ENCODE data around the gene PPP1R13B.

PPP1R13B gene

GRCh38 chr14:103834956-103835355, 12.4 kb downstream of the PPP1R13B start:
- H3K9me3 ChIP-seq (ENCODE audit: control insufficient read depth in 1 of 2, low read length in 2 of 2): no peaks in the 10 kb centered on the region
- peaks cover 0 to 6% of the 10 kb centered on the region in 2 donors for H3K4me1 ChIP-seq (ENCODE audit: control insufficient read depth in 1 of 2, insufficient read depth in 2 of 2, low read length in 2 of 2)
- no peak overlapping the region for H3K9ac ChIP-seq (ENCODE audit: low read depth in 1 of 2, low read length in 2 of 2)
- no peak overlapping the region for H3K4me3 ChIP-seq (ENCODE audit: low read depth in 1 of 2, low read length in 2 of 2)
- no peak overlapping the region for H3K27ac ChIP-seq (ENCODE audit: low read depth, low read length)
- no peaks in the 10 kb centered on the region for H3K36me3 ChIP-seq (ENCODE audit: control insufficient read depth in 1 of 2, insufficient read depth in 2 of 2, low read length in 2 of 2)
- no peaks in the 10 kb centered on the region for H3K27me3 ChIP-seq (ENCODE audit: control insufficient read depth in 1 of 2, insufficient read depth in 2 of 2, low read length in 2 of 2)

GRCh38 chr14:103833711-103834110, 13.7 kb downstream of the PPP1R13B start:
- Histone ChIP-seq H3K27me3 (ENCODE audit: control insufficient read depth in 1 of 2, insufficient read depth in 2 of 2, low read length in 2 of 2) (no peaks in the 10 kb centered on the region), H3K36me3 (ENCODE audit: control insufficient read depth in 1 of 2, insufficient read depth in 2 of 2, low read length in 2 of 2) (no peaks in the 10 kb centered on the region), H3K4me3 (ENCODE audit: low read depth in 1 of 2, low read length in 2 of 2) (no peak overlapping the region), H3K9ac (ENCODE audit: low read depth in 1 of 2, low read length in 2 of 2) (no peak overlapping the region), H3K9me3 (ENCODE audit: control insufficient read depth in 1 of 2, low read length in 2 of 2) (no peaks in the 10 kb centered on the region), H3K27ac (ENCODE audit: low read depth, low read length) (no peak overlapping the region), H3K4me1 (ENCODE audit: control insufficient read depth in 1 of 2, insufficient read depth in 2 of 2, low read length in 2 of 2) (peaks cover 0 to 6% of the 10 kb centered on the region in 2 donors)

- H3K4me1 ChIP-seq (ENCODE audit: control insufficient read depth in 1 of 2, insufficient read depth in 2 of 2, low read length in 2 of 2): peaks cover 2 to 5% of the 10 kb centered on the region in 2 donors
- H3K27ac ChIP-seq (ENCODE audit: low read depth, low read length): no peak overlapping the region
- no peaks in the 10 kb centered on the region for H3K27me3 ChIP-seq (ENCODE audit: control insufficient read depth in 1 of 2, insufficient read depth in 2 of 2, low read length in 2 of 2)
- H3K4me3 ChIP-seq (ENCODE audit: low read depth in 1 of 2, low read length in 2 of 2): no peak overlapping the region
- no peaks in the 10 kb centered on the region for H3K36me3 ChIP-seq (ENCODE audit: control insufficient read depth in 1 of 2, insufficient read depth in 2 of 2, low read length in 2 of 2)
- H3K9me3 ChIP-seq (ENCODE audit: control insufficient read depth in 1 of 2, low read length in 2 of 2): no peaks in the 10 kb centered on the region
- no peak overlapping the region for H3K9ac ChIP-seq (ENCODE audit: low read depth in 1 of 2, low read length in 2 of 2)
These were observed 15.3 kb downstream of the PPP1R13B start for GRCh38 chr14:103832046-103832445.

- Histone ChIP-seq H3K9ac (ENCODE audit: low read depth in 1 of 2, low read length in 2 of 2) (no peak overlapping the region), H3K27me3 (ENCODE audit: control insufficient read depth in 1 of 2, insufficient read depth in 2 of 2, low read length in 2 of 2) (no peaks in the 10 kb centered on the region), H3K4me1 (ENCODE audit: control insufficient read depth in 1 of 2, insufficient read depth in 2 of 2, low read length in 2 of 2) (peaks cover 6 to 11% of the 10 kb centered on the region in 2 donors), H3K9me3 (ENCODE audit: control insufficient read depth in 1 of 2, low read length in 2 of 2) (no peaks in the 10 kb centered on the region), H3K27ac (ENCODE audit: low read depth, low read length) (no peak overlapping the region), H3K36me3 (ENCODE audit: control insufficient read depth in 1 of 2, insufficient read depth in 2 of 2, low read length in 2 of 2) (no peaks in the 10 kb centered on the region), H3K4me3 (ENCODE audit: low read depth in 1 of 2, low read length in 2 of 2) (no peak overlapping the region)
These were observed 16.7 kb downstream of the PPP1R13B start for GRCh38 chr14:103830511-103831270.

GRCh38 chr14:103828315-103828967, 18.9 kb downstream of the PPP1R13B start:
- Histone ChIP-seq H3K4me1 (ENCODE audit: control insufficient read depth in 1 of 2, insufficient read depth in 2 of 2, low read length in 2 of 2) (peaks cover 6 to 12% of the 10 kb centered on the region in 2 donors), H3K27me3 (ENCODE audit: control insufficient read depth in 1 of 2, insufficient read depth in 2 of 2, low read length in 2 of 2) (no peaks in the 10 kb centered on the region), H3K9ac (ENCODE audit: low read depth in 1 of 2, low read length in 2 of 2) (no peak overlapping the region), H3K27ac (ENCODE audit: low read depth, low read length) (no peak overlapping the region), H3K9me3 (ENCODE audit: control insufficient read depth in 1 of 2, low read length in 2 of 2) (no peaks in the 10 kb centered on the region), H3K36me3 (ENCODE audit: control insufficient read depth in 1 of 2, insufficient read depth in 2 of 2, low read length in 2 of 2) (no peaks in the 10 kb centered on the region), H3K4me3 (ENCODE audit: low read depth in 1 of 2, low read length in 2 of 2) (no peak overlapping the region)

GRCh38 chr14:103825101-103825500, 22.3 kb downstream of the PPP1R13B start:
- Histone ChIP-seq H3K4me3 (ENCODE audit: low read depth in 1 of 2, low read length in 2 of 2) (peak overlapping the region in 1 of 2 donors; percentile 34), H3K27ac (ENCODE audit: low read depth, low read length) (no peak overlapping the region), H3K9me3 (ENCODE audit: control insufficient read depth in 1 of 2, low read length in 2 of 2) (no peaks in the 10 kb centered on the region), H3K9ac (ENCODE audit: low read depth in 1 of 2, low read length in 2 of 2) (no peak overlapping the region), H3K4me1 (ENCODE audit: control insufficient read depth in 1 of 2, insufficient read depth in 2 of 2, low read length in 2 of 2) (peaks cover 17 to 28% of the 10 kb centered on the region in 2 donors), H3K27me3 (ENCODE audit: control insufficient read depth in 1 of 2, insufficient read depth in 2 of 2, low read length in 2 of 2) (no peaks in the 10 kb centered on the region), H3K36me3 (ENCODE audit: control insufficient read depth in 1 of 2, insufficient read depth in 2 of 2, low read length in 2 of 2) (no peaks in the 10 kb centered on the region)

DNA sequence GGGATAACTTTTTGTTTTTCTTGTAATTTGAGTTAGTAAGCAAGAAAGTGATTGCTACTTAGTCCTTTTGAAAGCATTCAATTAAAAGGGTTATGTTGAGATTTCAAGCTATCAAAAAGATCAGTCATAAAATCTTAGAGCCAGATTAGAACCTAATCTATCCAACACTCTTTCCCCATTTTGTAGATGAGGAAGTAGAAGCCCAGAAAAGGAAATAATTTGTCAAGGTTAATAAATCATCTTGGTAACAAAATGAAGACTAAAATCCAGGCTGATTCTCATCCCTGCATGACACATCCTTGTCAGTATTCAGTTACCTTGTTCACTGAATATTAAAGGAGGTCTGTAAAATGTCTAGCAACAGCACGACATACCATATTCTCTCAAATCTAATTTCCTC, 26.5 kb downstream of the PPP1R13B start:
- Histone ChIP-seq H3K4me1 (ENCODE audit: control insufficient read depth in 1 of 2, insufficient read depth in 2 of 2, low read length in 2 of 2) (peaks cover 18 to 25% of the 10 kb centered on the region in 2 donors), H3K4me3 (ENCODE audit: low read depth in 1 of 2, low read length in 2 of 2) (no peak overlapping the region), H3K9me3 (ENCODE audit: control insufficient read depth in 1 of 2, low read length in 2 of 2) (no peaks in the 10 kb centered on the region), H3K27ac (ENCODE audit: low read depth, low read length) (no peak overlapping the region), H3K36me3 (ENCODE audit: control insufficient read depth in 1 of 2, insufficient read depth in 2 of 2, low read length in 2 of 2) (no peaks in the 10 kb centered on the region), H3K9ac (ENCODE audit: low read depth in 1 of 2, low read length in 2 of 2) (no peak overlapping the region), H3K27me3 (ENCODE audit: control insufficient read depth in 1 of 2, insufficient read depth in 2 of 2, low read length in 2 of 2) (no peaks in the 10 kb centered on the region)

DNA sequence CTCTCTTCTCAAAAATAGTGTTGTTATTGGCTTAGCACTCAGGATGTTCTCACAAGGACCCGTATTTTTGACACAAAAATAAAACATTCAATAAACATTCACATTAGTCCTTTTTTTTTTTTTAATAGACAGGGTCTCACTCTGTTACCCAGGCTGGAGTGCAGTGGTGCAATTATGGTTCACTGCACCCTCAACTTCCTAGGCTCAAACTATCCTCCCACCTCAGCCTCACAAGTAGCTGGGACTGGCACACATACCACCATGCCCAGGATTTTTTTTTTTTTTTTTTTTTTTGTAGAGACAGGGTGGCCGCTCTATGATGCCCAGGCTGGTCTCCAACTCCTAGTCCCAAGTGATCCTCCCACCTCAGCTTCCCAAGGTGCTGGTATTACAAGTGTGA, 27.0 kb downstream of the PPP1R13B start:
- Histone ChIP-seq H3K27ac (ENCODE audit: low read depth, low read length) (no peak overlapping the region), H3K27me3 (ENCODE audit: control insufficient read depth in 1 of 2, insufficient read depth in 2 of 2, low read length in 2 of 2) (no peaks in the 10 kb centered on the region), H3K4me3 (ENCODE audit: low read depth in 1 of 2, low read length in 2 of 2) (no peak overlapping the region), H3K4me1 (ENCODE audit: control insufficient read depth in 1 of 2, insufficient read depth in 2 of 2, low read length in 2 of 2) (peaks cover 18 to 25% of the 10 kb centered on the region in 2 donors), H3K9ac (ENCODE audit: low read depth in 1 of 2, low read length in 2 of 2) (no peak overlapping the region), H3K9me3 (ENCODE audit: control insufficient read depth in 1 of 2, low read length in 2 of 2) (no peaks in the 10 kb centered on the region), H3K36me3 (ENCODE audit: control insufficient read depth in 1 of 2, insufficient read depth in 2 of 2, low read length in 2 of 2) (no peaks in the 10 kb centered on the region)

GRCh38 chr14:103819503-103820307, 27.7 kb downstream of the PPP1R13B start:
- Histone ChIP-seq H3K9ac (ENCODE audit: low read depth in 1 of 2, low read length in 2 of 2) (no peak overlapping the region), H3K27me3 (ENCODE audit: control insufficient read depth in 1 of 2, insufficient read depth in 2 of 2, low read length in 2 of 2) (no peaks in the 10 kb centered on the region), H3K27ac (ENCODE audit: low read depth, low read length) (no peak overlapping the region), H3K36me3 (ENCODE audit: control insufficient read depth in 1 of 2, insufficient read depth in 2 of 2, low read length in 2 of 2) (no peaks in the 10 kb centered on the region), H3K9me3 (ENCODE audit: control insufficient read depth in 1 of 2, low read length in 2 of 2) (no peaks in the 10 kb centered on the region), H3K4me3 (ENCODE audit: low read depth in 1 of 2, low read length in 2 of 2) (no peak overlapping the region), H3K4me1 (ENCODE audit: control insufficient read depth in 1 of 2, insufficient read depth in 2 of 2, low read length in 2 of 2) (peaks cover 18 to 25% of the 10 kb centered on the region in 2 donors)

- Histone ChIP-seq H3K9me3 (ENCODE audit: control insufficient read depth in 1 of 2, low read length in 2 of 2) (no peaks in the 10 kb centered on the region), H3K9ac (ENCODE audit: low read depth in 1 of 2, low read length in 2 of 2) (no peak overlapping the region), H3K27ac (ENCODE audit: low read depth, low read length) (no peak overlapping the region), H3K36me3 (ENCODE audit: control insufficient read depth in 1 of 2, insufficient read depth in 2 of 2, low read length in 2 of 2) (no peaks in the 10 kb centered on the region), H3K4me3 (ENCODE audit: low read depth in 1 of 2, low read length in 2 of 2) (no peak overlapping the region), H3K27me3 (ENCODE audit: control insufficient read depth in 1 of 2, insufficient read depth in 2 of 2, low read length in 2 of 2) (no peaks in the 10 kb centered on the region), H3K4me1 (ENCODE audit: control insufficient read depth in 1 of 2, insufficient read depth in 2 of 2, low read length in 2 of 2) (peaks cover 18 to 25% of the 10 kb centered on the region in 2 donors)
These were observed 28.5 kb downstream of the PPP1R13B start for GRCh38 chr14:103818870-103819269.
